Measurements from ENCODE around the gene IFNA17.
"Not testable (repeated sequence)": the region's sequence is repeated elsewhere in the genome, so short reads cannot be mapped to it uniquely, and the experiment has no call there.

DNA sequence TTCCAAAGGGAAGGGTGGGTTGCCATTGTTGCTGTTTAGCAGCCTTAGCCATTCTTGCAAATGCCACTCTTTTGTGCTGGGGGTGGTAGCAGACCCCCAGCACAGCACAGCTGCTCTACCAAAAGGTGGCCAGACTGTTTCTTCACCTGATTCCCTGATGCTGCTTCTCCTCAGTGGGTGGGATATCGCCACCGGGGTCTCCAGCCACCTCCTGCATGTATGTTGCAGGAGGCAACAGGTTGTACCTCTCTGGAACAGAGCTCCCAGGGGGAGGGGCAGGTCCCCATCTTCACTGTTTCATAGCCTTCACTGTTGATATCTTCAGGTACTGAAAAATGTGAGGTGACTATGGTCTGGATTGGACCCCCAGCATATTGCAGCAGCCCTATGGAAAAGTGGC, 17.2 kb downstream of the IFNA17 start:
- not testable (repeated sequence) for TF ChIP-seq CTCF (IDR thresholded peaks at IDR 0.05; ENCODE audit: low read length); EZH2 (IDR thresholded peaks at IDR 0.05; ENCODE audit: borderline replicate concordance, low read length)
